PFSK-1 (cell line): ENCODE measurements around the gene TMED8.

Source experiments
- FOXP2 ChIP-seq: optimal IDR thresholded peaks from 2 replicates; pipeline ENCODE3; 2011; ENCODE audit warnings: borderline replicate concordance, control low read depth, inconsistent platforms; ENCODE audit not compliant: insufficient read depth; ENCODE audit errors: extremely low read length, extremely low read depth
- POLR2AphosphoS5 ChIP-seq: IDR thresholded peaks from 2 replicates; pipeline ENCODE4 v1.6.1; 2012; ENCODE audit warnings: low read depth, mild to moderate bottlenecking, control low read depth, low read length, moderate library complexity
- SIN3A ChIP-seq: IDR thresholded peaks from 2 replicates; pipeline ENCODE4 v1.6.1; 2012; ENCODE audit warnings: mild to moderate bottlenecking, low read length, moderate library complexity, borderline replicate concordance; ENCODE audit not compliant: insufficient read depth
- TAF1 ChIP-seq: IDR thresholded peaks from 2 replicates; pipeline ENCODE4 v1.6.1; 2012; ENCODE audit warnings: low read length, control low read depth, borderline replicate concordance; ENCODE audit not compliant: insufficient read depth
- TF ChIP-seq, protein P1 (sequence below), 2 experiments: IDR thresholded peaks; 2 replicates each; pipeline versions ENCODE4 v1.6.1 to v1.8.0; 2011 to 2012; ENCODE audit warnings: low read depth in 2 of 2, low read length in 2 of 2, control low read depth in 1 of 2, inconsistent platforms in 1 of 2, mild to moderate bottlenecking in 1 of 2, moderate library complexity in 1 of 2; ENCODE audit not compliant: insufficient read depth in 1 of 2

The TMED8 gene

DNA sequence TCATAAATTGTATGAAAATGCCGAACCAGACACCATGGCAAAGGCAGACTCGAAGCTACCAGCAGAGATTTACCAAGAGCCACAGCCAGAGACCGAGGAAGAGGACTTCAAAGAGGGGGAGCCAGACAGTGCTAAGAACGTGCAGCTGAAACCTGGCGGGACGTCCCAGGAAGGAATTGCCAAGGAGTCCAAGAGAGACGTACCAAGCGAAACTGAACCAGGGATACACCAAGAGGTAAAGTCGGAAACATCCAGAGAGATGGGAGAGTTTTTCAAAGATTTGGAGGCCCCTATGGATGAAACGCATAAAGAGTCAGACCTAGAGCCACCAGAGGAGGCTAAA is 579 bp upstream of the TMED8 start:
- no peak for TF ChIP-seq FOXP2
- TF ChIP-seq POLR2AphosphoS5, result no peak
- no peak for TF ChIP-seq TAF1

- no peak for TF ChIP-seq SIN3A
Measured at GRCh38 chr14:77375973-77376770, 722 bp downstream of the TMED8 start.

DNA sequence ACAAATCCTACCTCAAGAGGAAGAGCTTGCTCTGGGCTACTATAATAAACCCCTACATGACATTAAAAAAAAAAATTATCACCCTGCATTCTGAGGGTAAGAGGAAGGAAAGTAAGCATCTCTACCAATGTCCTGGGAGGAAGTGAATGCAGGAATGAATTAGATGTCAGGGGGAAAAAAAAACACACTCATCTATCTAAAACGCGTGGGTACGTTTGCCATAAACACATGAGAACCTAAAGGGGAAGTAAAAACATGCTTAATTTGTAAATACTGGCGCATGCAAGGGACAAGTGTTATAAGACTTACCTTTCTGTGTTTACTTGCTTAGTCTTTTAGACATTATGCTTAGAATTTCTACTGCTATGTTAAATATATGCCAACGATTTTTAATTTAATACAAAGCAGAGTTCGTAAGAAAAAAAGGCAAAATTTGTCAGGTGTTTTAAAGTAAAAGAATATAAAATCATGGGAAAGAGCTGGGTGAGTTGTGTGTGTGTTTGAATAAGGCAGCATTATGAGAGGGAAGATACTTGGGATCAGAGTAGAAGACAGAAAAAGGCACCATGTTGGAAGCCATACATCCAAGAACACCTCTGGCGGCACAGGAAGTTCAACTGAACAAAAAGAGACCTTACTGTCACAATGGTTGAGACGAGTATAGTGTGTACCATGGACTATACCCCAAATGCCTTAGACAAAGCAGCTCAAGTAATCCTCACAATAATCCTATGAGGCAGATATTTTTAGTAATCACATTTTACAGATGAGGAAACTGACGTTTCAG is 1.5 kb downstream of the TMED8 start:
- TF ChIP-seq SIN3A (no peak), TAF1 (no peak), POLR2AphosphoS5 (no peak), FOXP2 (no peak)
- TF ChIP-seq, protein P1, sequence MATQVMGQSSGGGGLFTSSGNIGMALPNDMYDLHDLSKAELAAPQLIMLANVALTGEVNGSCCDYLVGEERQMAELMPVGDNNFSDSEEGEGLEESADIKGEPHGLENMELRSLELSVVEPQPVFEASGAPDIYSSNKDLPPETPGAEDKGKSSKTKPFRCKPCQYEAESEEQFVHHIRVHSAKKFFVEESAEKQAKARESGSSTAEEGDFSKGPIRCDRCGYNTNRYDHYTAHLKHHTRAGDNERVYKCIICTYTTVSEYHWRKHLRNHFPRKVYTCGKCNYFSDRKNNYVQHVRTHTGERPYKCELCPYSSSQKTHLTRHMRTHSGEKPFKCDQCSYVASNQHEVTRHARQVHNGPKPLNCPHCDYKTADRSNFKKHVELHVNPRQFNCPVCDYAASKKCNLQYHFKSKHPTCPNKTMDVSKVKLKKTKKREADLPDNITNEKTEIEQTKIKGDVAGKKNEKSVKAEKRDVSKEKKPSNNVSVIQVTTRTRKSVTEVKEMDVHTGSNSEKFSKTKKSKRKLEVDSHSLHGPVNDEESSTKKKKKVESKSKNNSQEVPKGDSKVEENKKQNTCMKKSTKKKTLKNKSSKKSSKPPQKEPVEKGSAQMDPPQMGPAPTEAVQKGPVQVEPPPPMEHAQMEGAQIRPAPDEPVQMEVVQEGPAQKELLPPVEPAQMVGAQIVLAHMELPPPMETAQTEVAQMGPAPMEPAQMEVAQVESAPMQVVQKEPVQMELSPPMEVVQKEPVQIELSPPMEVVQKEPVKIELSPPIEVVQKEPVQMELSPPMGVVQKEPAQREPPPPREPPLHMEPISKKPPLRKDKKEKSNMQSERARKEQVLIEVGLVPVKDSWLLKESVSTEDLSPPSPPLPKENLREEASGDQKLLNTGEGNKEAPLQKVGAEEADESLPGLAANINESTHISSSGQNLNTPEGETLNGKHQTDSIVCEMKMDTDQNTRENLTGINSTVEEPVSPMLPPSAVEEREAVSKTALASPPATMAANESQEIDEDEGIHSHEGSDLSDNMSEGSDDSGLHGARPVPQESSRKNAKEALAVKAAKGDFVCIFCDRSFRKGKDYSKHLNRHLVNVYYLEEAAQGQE (IDR thresholded peaks at IDR 0.05; ENCODE audit: insufficient read depth in 1 of 2, low read depth in 2 of 2, low read length in 2 of 2), result no peak

DNA sequence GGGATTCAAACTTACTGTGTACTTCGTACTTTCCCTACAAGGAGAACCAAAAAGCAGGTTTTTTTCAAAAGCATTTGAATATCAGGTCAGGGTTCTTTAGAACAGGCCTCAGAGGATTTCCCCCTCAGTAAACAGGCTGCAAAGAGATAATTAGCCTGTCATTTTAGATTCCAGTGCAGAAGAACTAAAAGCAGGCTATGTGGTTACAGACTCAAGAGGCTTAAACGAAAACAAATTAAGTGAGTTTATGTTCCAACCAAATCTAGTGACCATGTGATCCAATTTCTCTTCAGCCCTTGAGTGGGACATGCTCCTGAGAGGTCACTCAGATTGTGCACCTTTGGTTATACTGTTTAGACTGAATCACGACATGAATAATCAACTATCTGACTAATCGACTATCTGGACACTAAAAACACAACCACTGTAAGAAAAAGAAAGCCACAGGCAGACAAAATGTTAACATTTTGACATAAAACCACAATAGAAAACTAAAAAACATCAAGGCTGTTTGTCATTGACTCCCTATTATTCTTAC is 4.5 kb downstream of the TMED8 start:
- no peak for TF ChIP-seq SIN3A
- TF ChIP-seq FOXP2, result no peak
- TF ChIP-seq, protein P1 (IDR thresholded peaks at IDR 0.05; ENCODE audit: insufficient read depth in 1 of 2, low read depth in 2 of 2, low read length in 2 of 2), result no peak
- TF ChIP-seq TAF1, result no peak

DNA sequence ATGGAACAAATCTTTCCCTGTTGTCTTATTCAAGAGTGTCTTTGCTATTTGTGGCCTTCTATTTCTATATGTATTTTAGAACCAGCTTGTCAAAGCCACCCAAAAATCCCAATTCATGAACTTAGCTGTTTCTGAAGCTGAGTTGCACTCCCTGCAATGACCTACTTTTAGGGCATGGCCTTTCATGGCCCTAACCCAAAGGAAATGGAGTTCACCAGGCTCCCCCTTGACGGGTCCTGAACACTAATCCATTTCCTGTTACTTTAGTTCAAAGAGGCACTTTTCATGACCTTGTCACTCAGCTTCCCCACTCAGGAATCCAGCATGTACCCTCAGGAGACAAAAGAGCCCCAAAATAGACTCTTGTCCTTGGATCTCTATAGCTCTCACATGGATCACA is 7.6 kb downstream of the TMED8 start:
- no peak for TF ChIP-seq POLR2AphosphoS5
- TF ChIP-seq FOXP2, result no peak
- TF ChIP-seq SIN3A, result no peak
- no peak for TF ChIP-seq TAF1
- TF ChIP-seq, protein P1 (IDR thresholded peaks at IDR 0.05; ENCODE audit: insufficient read depth in 1 of 2, low read depth in 2 of 2, low read length in 2 of 2), result no peak

GRCh38 chr14:77364146-77364545 is 12.7 kb downstream of the TMED8 start:
- TF ChIP-seq TAF1 (no peak), FOXP2 (no peak), POLR2AphosphoS5 (no peak), SIN3A (no peak)
- TF ChIP-seq, protein P1 (IDR thresholded peaks at IDR 0.05; ENCODE audit: insufficient read depth in 1 of 2, low read depth in 2 of 2, low read length in 2 of 2), result no peak
